Esophagus muscularis mucosa (tissue), 4 donors: ENCODE data around the gene CARD6.

ENCODE experiments used
- CTCF ChIP-seq, 3 experiments: fragments of 200-600 bp in 2 of 3; fragments of 450-650 bp in 1 of 3; sonication (generic) in 2 of 3; IDR thresholded peaks; one replicate each; pipeline ENCODE4 v1.5.1; 2017 to 2019; ENCODE audit warnings: antibody characterized with exemption in 3 of 3, mild to moderate bottlenecking in 2 of 3, moderate library complexity in 1 of 3
- EP300 ChIP-seq: sonication (generic); formaldehyde crosslinking; IDR thresholded peaks from one replicate; pipeline ENCODE4 v1.6.1; 2017; ENCODE audit warnings: antibody characterized with exemption
- POLR2A ChIP-seq: fragments of 450-650 bp; IDR thresholded peaks from one replicate; pipeline ENCODE4 v1.6.1; 2017; ENCODE audit warnings: antibody characterized with exemption, moderate library complexity, mild to moderate bottlenecking, low read depth
- POLR2AphosphoS5 ChIP-seq, 2 donors: sonication (generic); formaldehyde crosslinking; IDR thresholded peaks; one replicate each; pipeline ENCODE4 v1.6.1; 2017; ENCODE audit warnings: antibody characterized with exemption in 2 of 2

DNA sequence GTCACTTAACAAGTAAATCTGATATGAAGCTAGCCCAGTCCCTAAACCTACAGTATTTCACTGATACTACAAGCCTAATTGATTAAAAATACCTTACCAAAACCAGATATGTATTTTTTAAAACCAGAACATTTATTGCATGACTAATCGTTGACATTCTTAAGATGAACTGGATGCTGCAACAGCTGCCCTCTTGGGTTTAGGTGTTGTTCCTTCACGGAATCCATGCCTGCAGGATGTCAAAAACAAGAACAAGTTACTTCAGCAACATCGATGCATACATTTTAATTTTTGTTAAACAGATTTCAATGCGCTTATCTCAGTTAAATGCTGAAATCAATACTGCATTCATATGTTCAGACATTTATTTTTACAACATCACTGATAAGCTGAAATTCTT, 8.8 kb upstream of the CARD6 start:
- no peak for TF ChIP-seq CTCF (IDR thresholded peaks at IDR 0.05)
- TF ChIP-seq POLR2AphosphoS5 (IDR thresholded peaks at IDR 0.05) = no peak
- no peak for TF ChIP-seq POLR2A
- TF ChIP-seq EP300 = no peak
